Left lung (tissue), 10 donors: ENCODE measurements around the gene MED28. TPM values are rescaled to one million over a fixed set of nuclear protein-coding genes. Genes with fewer than 3 reads are reported as not detected.

Experiments used
- ATAC-seq: fragments of 200-7000 bp; cut with Tn5 transposase; one replicate; pipeline ENCODE4 v1.9.1; 2020; ENCODE audit warnings: moderate library complexity
- DNase-seq, 4 donors: peaks; one replicate each; pipeline ENCODE4 v3.0.0-alpha.2; 2013 to 2020
- H3K27ac ChIP-seq, 2 donors: fragments of 200-600 bp; sonication (generic) in 1 of 2; one replicate each; pipeline versions ENCODE4 v1.5.0 to v1.8.0; 2020 to 2021
- H3K27me3 ChIP-seq, 2 donors: fragments of 200-600 bp; sonication (generic) in 1 of 2; one replicate each; pipeline versions ENCODE4 v1.5.0 to v1.8.0; 2020 to 2021
- H3K36me3 ChIP-seq, 2 donors: fragments of 200-600 bp; sonication (generic) in 1 of 2; one replicate each; pipeline versions ENCODE4 v1.5.0 to v1.8.0; 2020 to 2021
- H3K4me1 ChIP-seq, 2 donors: fragments of 200-600 bp; one replicate each; pipeline ENCODE4 v1.8.0; 2021
- H3K4me3 ChIP-seq, 2 donors: fragments of 200-600 bp; sonication (generic) in 1 of 2; one replicate each; pipeline versions ENCODE4 v1.5.0 to v1.8.0; 2020 to 2021; ENCODE audit warnings: mild to moderate bottlenecking in 1 of 2
- H3K9me3 ChIP-seq, 2 donors: fragments of 200-600 bp; sonication (generic) in 1 of 2; one replicate each; pipeline versions ENCODE4 v1.5.0 to v1.8.0; 2020 to 2021
- CTCF ChIP-seq, 2 donors: fragments of 200-600 bp; sonication (generic) in 1 of 2; IDR thresholded peaks; one replicate each; pipeline versions ENCODE4 v1.5.0 to v1.8.0; 2021; ENCODE audit warnings: antibody characterized with exemption in 2 of 2
- intact Hi-C, 2 donors: fragments of 100-400 bp; cut with DNase I; formaldehyde crosslinking; loops; one replicate each; pipeline versions ENCODE4 v1.11.2 to v1.14.2; 2022
- polyA plus RNA-seq, 6 donors: library from polyadenylated mRNA; unstranded; fragments of 120-200 nt; gene quantifications; one replicate each; pipeline ENCODE4 v1.2.1, GENCODE V29; 2013; ENCODE audit not compliant: insufficient read length in 6 of 6
- total RNA-seq, 2 donors: library from RNA; stranded (reverse); fragmentation: NEBNext Ultra II Directional; extraction: Animal tissue kit (Norgen Biotek cat#: 25700); gene quantifications; one replicate each; pipeline ENCODE4 v1.2.1, GENCODE V29; 2021
- donor health status: DM: no; HTN: yes; CAD: no.
- donor health status: DM: no; HTN: no; CAD: no.

The MED28 gene
- total and polyA plus RNA-seq, 8 donors = 41.1 to 73.6 (median 69.2) TPM

DNA sequence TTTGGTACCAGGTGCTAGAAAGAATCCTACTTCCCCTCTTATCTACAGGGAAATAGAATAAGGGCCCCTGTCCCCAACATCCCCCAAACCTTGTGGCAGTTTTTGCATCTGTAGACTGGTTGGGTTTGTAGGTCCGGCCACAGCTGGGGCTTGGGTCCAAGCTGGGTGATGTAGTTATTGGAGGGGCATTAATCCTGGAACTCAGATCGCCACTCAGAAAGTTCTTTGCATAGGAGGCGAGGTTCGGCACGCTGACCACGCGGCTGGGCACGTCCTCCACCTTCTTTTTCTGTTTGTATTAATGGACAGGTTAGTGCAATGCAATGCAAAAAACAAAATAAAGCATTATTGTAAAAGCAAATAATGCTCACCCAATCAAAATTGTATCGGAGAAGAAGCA lies 19.2 kb downstream of the MED28 start:
- Histone ChIP-seq H3K36me3 (peaks cover 0 to 81% of the 10 kb centered on the region in 2 donors), H3K27ac (no peak overlapping the region), H3K4me1 (no peaks in the 10 kb centered on the region), H3K9me3 (no peaks in the 10 kb centered on the region), H3K27me3 (no peaks in the 10 kb centered on the region), H3K4me3 (no peak overlapping the region)
- intact Hi-C loops = no loop called here
- DNase-seq (no peak), ATAC-seq (no peak)
- no peak for TF ChIP-seq CTCF (IDR thresholded peaks at IDR 0.05)

GRCh38 chr4:17635056-17635455 lies 20.6 kb downstream of the MED28 start:
- H3K27me3 ChIP-seq = no peaks in the 10 kb centered on the region
- H3K9me3 ChIP-seq = no peaks in the 10 kb centered on the region
- no peak overlapping the region for H3K27ac ChIP-seq
- no peaks in the 10 kb centered on the region for H3K4me1 ChIP-seq
- intact Hi-C loops = loop anchor here in 1 of 2 donors (5.0 kb wide), 1 partner anchor 88 kb away; no protein-coding TSS in a partner anchor
- peaks cover 0 to 77% of the 10 kb centered on the region in 2 donors for H3K36me3 ChIP-seq
- no peak for DNase-seq
- no peak overlapping the region for H3K4me3 ChIP-seq
- no peak for ATAC-seq
- TF ChIP-seq CTCF (IDR thresholded peaks at IDR 0.05) = no peak

GRCh38 chr4:17636341-17636695 lies 21.9 kb downstream of the MED28 start:
- no peaks in the 10 kb centered on the region for H3K4me1 ChIP-seq
- H3K27me3 ChIP-seq = no peaks in the 10 kb centered on the region
- H3K4me3 ChIP-seq = no peak overlapping the region
- DNase-seq (no peak), ATAC-seq (peak; percentile 14)
- no peaks in the 10 kb centered on the region for H3K9me3 ChIP-seq
- TF ChIP-seq CTCF (IDR thresholded peaks at IDR 0.05) = no peak
- H3K27ac ChIP-seq = no peak overlapping the region
- intact Hi-C loops = loop anchor here in 1 of 2 donors (5.0 kb wide), 1 partner anchor 89 kb away; no protein-coding TSS in a partner anchor
- H3K36me3 ChIP-seq = peaks cover 0 to 65% of the 10 kb centered on the region in 2 donors

DNA sequence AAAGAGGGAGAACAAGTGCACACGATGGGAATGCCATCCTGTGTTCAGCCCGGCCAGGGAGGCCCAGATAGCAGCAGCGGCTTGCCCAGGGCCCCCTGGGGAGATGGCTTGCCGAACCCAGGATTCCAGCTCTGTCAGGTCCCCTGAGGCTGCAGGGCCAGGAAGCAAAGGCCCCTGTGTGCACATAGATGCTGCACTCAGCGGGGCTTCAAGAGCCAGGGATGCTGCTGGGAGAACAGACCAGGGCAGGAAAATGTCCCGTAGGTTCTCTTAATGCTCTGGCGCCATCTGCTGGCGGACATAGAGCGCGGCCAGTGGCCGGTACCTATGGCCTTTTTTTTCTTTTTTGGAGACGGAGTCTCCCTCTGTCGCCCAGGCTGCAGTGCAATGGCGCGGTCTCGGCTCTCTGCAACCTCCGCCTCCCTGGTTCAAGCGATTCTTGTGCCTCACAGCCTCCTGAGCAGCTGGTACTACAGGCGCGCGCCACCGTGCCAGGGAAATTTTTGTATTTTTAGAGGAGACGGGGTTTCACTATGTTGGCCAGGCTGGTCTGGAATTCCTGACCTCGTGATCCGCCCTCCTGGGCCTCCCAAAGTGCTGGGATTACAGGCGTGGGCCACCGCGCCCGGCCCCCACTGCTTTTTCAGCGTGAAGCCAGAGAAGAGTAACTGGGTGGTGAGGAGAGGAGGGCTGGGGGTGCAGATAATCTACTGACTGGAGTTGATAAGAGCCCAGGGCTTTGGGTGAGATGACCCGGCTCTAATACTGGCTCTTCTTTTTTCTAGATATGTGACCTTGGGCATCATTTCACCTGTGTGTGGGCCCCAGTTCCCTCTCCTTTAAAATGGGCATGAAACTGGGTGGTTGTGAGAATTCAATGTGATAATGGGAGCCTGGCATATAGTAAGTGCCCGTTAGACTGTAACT lies 22.5 kb downstream of the MED28 start:
- ATAC-seq (peak; percentile 95), DNase-seq (peak; percentile 36 to 90 (median 66))
- H3K9me3 ChIP-seq = no peaks in the 10 kb centered on the region
- H3K4me1 ChIP-seq = no peaks in the 10 kb centered on the region
- H3K27me3 ChIP-seq = no peaks in the 10 kb centered on the region
- TF ChIP-seq CTCF (IDR thresholded peaks at IDR 0.05) = peak; percentile 90 to 93
- peaks cover 0 to 58% of the 10 kb centered on the region in 2 donors for H3K36me3 ChIP-seq
- no peak overlapping the region for H3K27ac ChIP-seq
- H3K4me3 ChIP-seq = no peak overlapping the region
- intact Hi-C loops = loop anchor here in 1 of 2 donors (5.0 kb wide), 1 partner anchor 90 kb away; no protein-coding TSS in a partner anchor

DNA sequence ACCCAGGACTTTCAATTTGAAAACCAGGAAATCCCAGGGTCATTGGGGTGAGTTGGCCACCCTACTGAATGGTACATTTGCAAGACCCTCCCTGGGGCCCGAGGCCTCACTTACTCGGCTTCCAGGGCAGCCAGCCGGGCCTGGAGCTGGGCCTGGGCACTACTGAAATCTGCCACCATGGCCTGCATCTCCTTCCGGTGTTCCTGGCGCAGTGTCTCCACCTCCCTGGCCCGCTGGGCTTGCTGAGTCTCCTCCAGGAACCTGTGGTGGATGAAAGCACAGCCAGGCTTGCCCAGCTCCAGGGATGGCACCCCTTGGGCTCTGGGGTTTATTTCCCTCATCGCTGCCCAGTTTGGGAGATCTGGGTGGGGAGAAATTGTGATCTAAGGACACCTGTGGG lies 24.7 kb downstream of the MED28 start:
- intact Hi-C loops = loop anchor here in 1 of 2 donors (5.0 kb wide), 1 partner anchor 92 kb away; no protein-coding TSS in a partner anchor
- Histone ChIP-seq H3K27me3 (no peaks in the 10 kb centered on the region), H3K36me3 (peaks cover 0 to 37% of the 10 kb centered on the region in 2 donors), H3K27ac (no peak overlapping the region), H3K4me1 (no peaks in the 10 kb centered on the region), H3K9me3 (no peaks in the 10 kb centered on the region), H3K4me3 (no peak overlapping the region)
- no peak for TF ChIP-seq CTCF (IDR thresholded peaks at IDR 0.05)
- ATAC-seq (no peak), DNase-seq (no peak)
